HepG2 (cell line): ENCODE measurements around the gene TBC1D22A. TPM values are rescaled to one million over a fixed set of nuclear protein-coding genes. Genes with fewer than 3 reads are reported as not detected.

Experiments used
- ASH2L ChIP-seq: fragments of 300-600, 200-600 bp; sonication (generic); IDR thresholded peaks from 2 replicates; pipeline ENCODE4 v1.7.0; 2017; ENCODE audit warnings: low read depth, mild to moderate bottlenecking, moderate library complexity, mixed read lengths, low read length; ENCODE audit not compliant: insufficient read length
- ERF ChIP-seq: IDR thresholded peaks from 2 replicates; pipeline ENCODE4 v1.6.1; 2018; ENCODE audit warnings: missing biosample characterization, missing genetic modification reagents
- GPN1 ChIP-seq: sonication (generic); formaldehyde crosslinking; IDR thresholded peaks from 2 replicates; pipeline ENCODE4 v1.5.1; 2020; ENCODE audit warnings: missing genetic modification reagents, borderline replicate concordance
- NKX3-1 ChIP-seq: sonication (generic); formaldehyde crosslinking; IDR thresholded peaks from 2 replicates; pipeline ENCODE4 v1.5.0; 2020; ENCODE audit warnings: missing genetic modification reagents
- RXRA ChIP-seq: sonication (generic); formaldehyde crosslinking; IDR thresholded peaks from 2 replicates; pipeline ENCODE4 v1.5.1; 2020; ENCODE audit warnings: missing genetic modification reagents
- SP4 ChIP-seq: sonication (generic); formaldehyde crosslinking; IDR thresholded peaks from 2 replicates; pipeline ENCODE4 v1.8.1; 2023; ENCODE audit warnings: mild to moderate bottlenecking, missing genetic modification reagents
- THAP11 ChIP-seq: IDR thresholded peaks from 2 replicates; pipeline ENCODE4 v1.6.1; 2016; ENCODE audit warnings: missing biosample characterization, missing genetic modification reagents
- ZNF224 ChIP-seq: sonication (generic); formaldehyde crosslinking; IDR thresholded peaks from 2 replicates; pipeline ENCODE4 v1.5.0; 2020; ENCODE audit warnings: mild to moderate bottlenecking, missing genetic modification reagents
- ZNF546 ChIP-seq: sonication (generic); formaldehyde crosslinking; conservative IDR thresholded peaks from 2 replicates; pipeline ENCODE4 v1.8.1; 2023; ENCODE audit warnings: mild to moderate bottlenecking, missing genetic modification reagents
- ZNF724P ChIP-seq: sonication (generic); formaldehyde crosslinking; IDR thresholded peaks from 2 replicates; pipeline ENCODE4 v1.8.0; 2022; ENCODE audit warnings: missing genetic modification reagents, borderline replicate concordance
- ZNF780A ChIP-seq: sonication (generic); formaldehyde crosslinking; IDR thresholded peaks from 2 replicates; pipeline ENCODE4 v1.8.0; 2022; ENCODE audit warnings: mild to moderate bottlenecking, missing genetic modification reagents, moderate library complexity
- ZSCAN12 ChIP-seq: sonication (generic); formaldehyde crosslinking; IDR thresholded peaks from 2 replicates; pipeline ENCODE4 v1.9.0; 2021; ENCODE audit warnings: mild to moderate bottlenecking, missing genetic modification reagents
- polyA plus RNA-seq, 8 experiments: library from polyadenylated mRNA; depleted of rRNA in 3 of 8; stranded (reverse) in 7 of 8; unstranded in 1 of 8; fragments of >200 nt; fragmentation: Illumina TruSeq in 4 of 8; extraction: Trizol in 4 of 8; gene quantifications; 2 replicates each; pipeline versions ENCODE4 v1.2.1 to v1.2.3, GENCODE V29; 2011 to 2016; ENCODE audit warnings: low read depth in 4 of 8, missing spikeins in 1 of 8, mixed read lengths in 1 of 8; ENCODE audit not compliant: insufficient read depth in 1 of 8
- total RNA-seq, 5 experiments: library from RNA; depleted of rRNA; stranded (reverse); fragments of >200 nt; fragmentation: Illumina TruSeq; extraction: Trizol; gene quantifications; 2 replicates each; pipeline ENCODE4 v1.2.3, GENCODE V29; 2016; ENCODE audit warnings: low read depth in 1 of 5
- TF ChIP-seq, protein P1 (sequence below): fragments of 450-650 bp; IDR thresholded peaks from 2 replicates; pipeline ENCODE4 v1.6.1; 2016
- TF ChIP-seq, protein P2 (sequence below): sonication (generic); formaldehyde crosslinking; IDR thresholded peaks from 2 replicates; pipeline ENCODE4 v1.4.0; 2020; ENCODE audit warnings: low read depth, missing genetic modification reagents
- TF ChIP-seq, protein P3 (sequence below): sonication (generic); formaldehyde crosslinking; IDR thresholded peaks from 2 replicates; pipeline ENCODE4 v1.5.0; 2020; ENCODE audit warnings: mild to moderate bottlenecking, missing genetic modification reagents, borderline replicate concordance
- TF ChIP-seq, protein P4 (sequence below): sonication (generic); formaldehyde crosslinking; IDR thresholded peaks from 2 replicates; pipeline ENCODE4 v1.4.0; 2020; ENCODE audit warnings: mild to moderate bottlenecking, low read depth, missing genetic modification reagents
- TF ChIP-seq, protein P5 (sequence below): sonication (generic); formaldehyde crosslinking; IDR thresholded peaks from 2 replicates; pipeline ENCODE4 v1.4.0; 2020; ENCODE audit warnings: missing genetic modification reagents, mild to moderate bottlenecking, borderline replicate concordance

The TBC1D22A gene
- total and polyA plus RNA-seq, 2 of the 13 experiments (the other 11 are each of a cell fraction or from before 2014, with no cell fraction given): 17.3 to 18.0 TPM

DNA sequence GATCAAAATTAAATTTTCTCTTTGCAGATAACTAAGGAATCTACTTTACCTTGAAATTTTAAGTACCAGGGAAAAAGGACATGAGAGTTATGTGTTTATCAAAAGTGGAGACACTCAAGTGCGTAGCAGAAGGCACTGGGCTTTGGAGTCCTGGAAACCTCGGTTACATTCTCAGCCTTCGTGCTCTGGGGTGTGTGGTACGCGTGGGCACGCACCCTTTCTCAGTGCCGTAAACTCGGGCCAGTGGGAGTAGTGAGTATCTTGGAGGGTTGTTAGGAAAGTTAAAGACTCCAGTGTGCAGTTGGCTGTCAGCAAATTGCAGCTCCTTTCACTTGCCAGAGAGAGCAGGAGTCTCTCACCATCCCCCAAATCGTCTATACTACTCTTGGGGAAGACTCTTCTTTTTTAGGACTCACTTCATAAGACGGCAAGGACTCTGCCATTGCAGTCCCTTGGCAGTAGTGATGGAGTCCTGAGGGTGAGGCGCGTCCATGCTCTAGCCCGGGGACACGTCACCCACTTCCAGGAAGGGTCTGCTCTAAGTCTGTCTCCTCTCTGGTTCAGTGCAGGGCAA lies 171.8 kb downstream of the TBC1D22A start (continued):
- TF ChIP-seq, protein P1, sequence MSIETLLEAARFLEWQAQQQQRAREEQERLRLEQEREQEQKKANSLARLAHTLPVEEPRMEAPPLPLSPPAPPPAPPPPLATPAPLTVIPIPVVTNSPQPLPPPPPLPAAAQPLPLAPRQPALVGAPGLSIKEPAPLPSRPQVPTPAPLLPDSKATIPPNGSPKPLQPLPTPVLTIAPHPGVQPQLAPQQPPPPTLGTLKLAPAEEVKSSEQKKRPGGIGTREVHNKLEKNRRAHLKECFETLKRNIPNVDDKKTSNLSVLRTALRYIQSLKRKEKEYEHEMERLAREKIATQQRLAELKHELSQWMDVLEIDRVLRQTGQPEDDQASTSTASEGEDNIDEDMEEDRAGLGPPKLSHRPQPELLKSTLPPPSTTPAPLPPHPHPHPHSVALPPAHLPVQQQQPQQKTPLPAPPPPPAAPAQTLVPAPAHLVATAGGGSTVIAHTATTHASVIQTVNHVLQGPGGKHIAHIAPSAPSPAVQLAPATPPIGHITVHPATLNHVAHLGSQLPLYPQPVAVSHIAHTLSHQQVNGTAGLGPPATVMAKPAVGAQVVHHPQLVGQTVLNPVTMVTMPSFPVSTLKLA: no peak
- TF ChIP-seq ZNF224 (CRISPR knock-in tag): no peak
- 0 out of 2 replicates have a peak, but pooled peaks have one; percentile 6 for TF ChIP-seq ZNF546 (CRISPR knock-in tag)
- TF ChIP-seq, protein P2, sequence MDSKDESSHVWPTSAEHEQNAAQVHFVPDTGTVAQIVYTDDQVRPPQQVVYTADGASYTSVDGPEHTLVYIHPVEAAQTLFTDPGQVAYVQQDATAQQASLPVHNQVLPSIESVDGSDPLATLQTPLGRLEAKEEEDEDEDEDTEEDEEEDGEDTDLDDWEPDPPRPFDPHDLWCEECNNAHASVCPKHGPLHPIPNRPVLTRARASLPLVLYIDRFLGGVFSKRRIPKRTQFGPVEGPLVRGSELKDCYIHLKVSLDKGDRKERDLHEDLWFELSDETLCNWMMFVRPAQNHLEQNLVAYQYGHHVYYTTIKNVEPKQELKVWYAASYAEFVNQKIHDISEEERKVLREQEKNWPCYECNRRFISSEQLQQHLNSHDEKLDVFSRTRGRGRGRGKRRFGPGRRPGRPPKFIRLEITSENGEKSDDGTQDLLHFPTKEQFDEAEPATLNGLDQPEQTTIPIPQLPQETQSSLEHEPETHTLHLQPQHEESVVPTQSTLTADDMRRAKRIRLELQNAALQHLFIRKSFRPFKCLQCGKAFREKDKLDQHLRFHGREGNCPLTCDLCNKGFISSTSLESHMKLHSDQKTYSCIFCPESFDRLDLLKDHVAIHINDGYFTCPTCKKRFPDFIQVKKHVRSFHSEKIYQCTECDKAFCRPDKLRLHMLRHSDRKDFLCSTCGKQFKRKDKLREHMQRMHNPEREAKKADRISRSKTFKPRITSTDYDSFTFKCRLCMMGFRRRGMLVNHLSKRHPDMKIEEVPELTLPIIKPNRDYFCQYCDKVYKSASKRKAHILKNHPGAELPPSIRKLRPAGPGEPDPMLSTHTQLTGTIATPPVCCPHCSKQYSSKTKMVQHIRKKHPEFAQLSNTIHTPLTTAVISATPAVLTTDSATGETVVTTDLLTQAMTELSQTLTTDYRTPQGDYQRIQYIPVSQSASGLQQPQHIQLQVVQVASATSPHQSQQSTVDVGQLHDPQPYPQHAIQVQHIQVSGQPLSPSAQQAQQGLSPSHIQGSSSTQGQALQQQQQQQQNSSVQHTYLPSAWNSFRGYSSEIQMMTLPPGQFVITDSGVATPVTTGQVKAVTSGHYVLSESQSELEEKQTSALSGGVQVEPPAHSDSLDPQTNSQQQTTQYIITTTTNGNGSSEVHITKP (CRISPR knock-in tag): no peak
- TF ChIP-seq NKX3-1: no peak
- TF ChIP-seq RXRA (CRISPR knock-in tag): no peak
- TF ChIP-seq ERF (CRISPR knock-in tag): no peak; the same call in 1 of the 2 replicates
- TF ChIP-seq, protein P3, sequence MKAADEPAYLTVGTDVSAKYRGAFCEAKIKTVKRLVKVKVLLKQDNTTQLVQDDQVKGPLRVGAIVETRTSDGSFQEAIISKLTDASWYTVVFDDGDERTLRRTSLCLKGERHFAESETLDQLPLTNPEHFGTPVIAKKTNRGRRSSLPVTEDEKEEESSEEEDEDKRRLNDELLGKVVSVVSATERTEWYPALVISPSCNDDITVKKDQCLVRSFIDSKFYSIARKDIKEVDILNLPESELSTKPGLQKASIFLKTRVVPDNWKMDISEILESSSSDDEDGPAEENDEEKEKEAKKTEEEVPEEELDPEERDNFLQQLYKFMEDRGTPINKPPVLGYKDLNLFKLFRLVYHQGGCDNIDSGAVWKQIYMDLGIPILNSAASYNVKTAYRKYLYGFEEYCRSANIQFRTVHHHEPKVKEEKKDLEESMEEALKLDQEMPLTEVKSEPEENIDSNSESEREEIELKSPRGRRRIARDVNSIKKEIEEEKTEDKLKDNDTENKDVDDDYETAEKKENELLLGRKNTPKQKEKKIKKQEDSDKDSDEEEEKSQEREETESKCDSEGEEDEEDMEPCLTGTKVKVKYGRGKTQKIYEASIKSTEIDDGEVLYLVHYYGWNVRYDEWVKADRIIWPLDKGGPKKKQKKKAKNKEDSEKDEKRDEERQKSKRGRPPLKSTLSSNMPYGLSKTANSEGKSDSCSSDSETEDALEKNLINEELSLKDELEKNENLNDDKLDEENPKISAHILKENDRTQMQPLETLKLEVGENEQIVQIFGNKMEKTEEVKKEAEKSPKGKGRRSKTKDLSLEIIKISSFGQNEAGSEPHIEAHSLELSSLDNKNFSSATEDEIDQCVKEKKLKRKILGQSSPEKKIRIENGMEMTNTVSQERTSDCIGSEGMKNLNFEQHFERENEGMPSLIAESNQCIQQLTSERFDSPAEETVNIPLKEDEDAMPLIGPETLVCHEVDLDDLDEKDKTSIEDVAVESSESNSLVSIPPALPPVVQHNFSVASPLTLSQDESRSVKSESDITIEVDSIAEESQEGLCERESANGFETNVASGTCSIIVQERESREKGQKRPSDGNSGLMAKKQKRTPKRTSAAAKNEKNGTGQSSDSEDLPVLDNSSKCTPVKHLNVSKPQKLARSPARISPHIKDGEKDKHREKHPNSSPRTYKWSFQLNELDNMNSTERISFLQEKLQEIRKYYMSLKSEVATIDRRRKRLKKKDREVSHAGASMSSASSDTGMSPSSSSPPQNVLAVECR (CRISPR knock-in tag): no peak
- TF ChIP-seq ZSCAN12 (CRISPR knock-in tag): no peak
- no peak for TF ChIP-seq ASH2L
- TF ChIP-seq THAP11: no peak
- TF ChIP-seq ZNF780A (CRISPR knock-in tag): no peak
- TF ChIP-seq, protein P4, sequence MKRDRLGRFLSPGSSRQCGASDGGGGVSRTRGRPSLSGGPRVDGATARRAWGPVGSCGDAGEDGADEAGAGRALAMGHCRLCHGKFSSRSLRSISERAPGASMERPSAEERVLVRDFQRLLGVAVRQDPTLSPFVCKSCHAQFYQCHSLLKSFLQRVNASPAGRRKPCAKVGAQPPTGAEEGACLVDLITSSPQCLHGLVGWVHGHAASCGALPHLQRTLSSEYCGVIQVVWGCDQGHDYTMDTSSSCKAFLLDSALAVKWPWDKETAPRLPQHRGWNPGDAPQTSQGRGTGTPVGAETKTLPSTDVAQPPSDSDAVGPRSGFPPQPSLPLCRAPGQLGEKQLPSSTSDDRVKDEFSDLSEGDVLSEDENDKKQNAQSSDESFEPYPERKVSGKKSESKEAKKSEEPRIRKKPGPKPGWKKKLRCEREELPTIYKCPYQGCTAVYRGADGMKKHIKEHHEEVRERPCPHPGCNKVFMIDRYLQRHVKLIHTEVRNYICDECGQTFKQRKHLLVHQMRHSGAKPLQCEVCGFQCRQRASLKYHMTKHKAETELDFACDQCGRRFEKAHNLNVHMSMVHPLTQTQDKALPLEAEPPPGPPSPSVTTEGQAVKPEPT: no peak
- TF ChIP-seq, protein P5, sequence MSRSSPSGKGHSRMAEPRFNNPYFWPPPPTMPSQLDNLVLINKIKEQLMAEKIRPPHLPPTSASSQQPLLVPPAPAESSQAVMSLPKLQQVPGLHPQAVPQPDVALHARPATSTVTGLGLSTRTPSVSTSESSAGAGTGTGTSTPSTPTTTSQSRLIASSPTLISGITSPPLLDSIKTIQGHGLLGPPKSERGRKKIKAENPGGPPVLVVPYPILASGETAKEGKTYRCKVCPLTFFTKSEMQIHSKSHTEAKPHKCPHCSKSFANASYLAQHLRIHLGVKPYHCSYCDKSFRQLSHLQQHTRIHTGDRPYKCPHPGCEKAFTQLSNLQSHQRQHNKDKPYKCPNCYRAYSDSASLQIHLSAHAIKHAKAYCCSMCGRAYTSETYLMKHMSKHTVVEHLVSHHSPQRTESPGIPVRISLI (CRISPR knock-in tag): no peak
- 0 out of 2 replicates have a peak, but pooled peaks have one; percentile 0 for TF ChIP-seq SP4 (CRISPR knock-in tag)
- no peak for TF ChIP-seq GPN1 (CRISPR knock-in tag)
- TF ChIP-seq ZNF724P (CRISPR knock-in tag): 0 out of 2 replicates have a peak, but pooled peaks have one; percentile 47
